ENCODE data around the gene TP53BP1. TPM values are rescaled to one million over a fixed set of nuclear protein-coding genes. Genes with fewer than 3 reads are reported as not detected.

TP53BP1 gene
- total RNA-seq, 2 experiments from 2014 or later = 43.0 to 44.6 TPM

DNA sequence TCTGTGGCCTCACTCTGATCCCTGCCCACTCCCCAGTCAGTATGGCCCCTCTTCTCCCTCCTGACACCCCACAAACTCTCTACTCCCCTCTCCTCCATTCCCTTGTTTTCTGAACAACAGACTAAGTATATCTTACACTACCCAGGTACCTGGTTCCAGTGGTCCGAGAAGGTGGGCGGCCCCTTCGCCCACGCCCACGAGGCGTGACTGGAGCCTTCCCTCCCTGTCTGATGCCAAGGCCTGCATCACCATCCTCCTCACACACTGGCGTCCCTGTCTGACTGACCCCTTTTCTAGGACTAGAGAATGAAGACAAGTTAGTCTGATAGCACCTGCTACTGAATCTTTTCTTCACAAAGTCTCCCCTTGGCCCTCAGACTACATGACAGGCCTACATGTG, 72.1 kb downstream of the TP53BP1 start:
- Mint-ChIP-seq H3K27me3 (no peaks in the 10 kb centered on the region), H3K4me3 (no peak overlapping the region), H3K36me3 (ENCODE audit: low read depth) (peaks cover 86% of the 10 kb centered on the region), H3K9me3 (no peaks in the 10 kb centered on the region), H3K4me1 (ENCODE audit: low read depth) (no peaks in the 10 kb centered on the region), H3K27ac (no peak overlapping the region)
- Histone ChIP-seq H3K36me3 (ENCODE audit: insufficient read depth, low read length) (peaks cover 54% of the 10 kb centered on the region), H3K9me3 (ENCODE audit: control insufficient read depth in 1 of 2, insufficient read depth in 1 of 2, low read length in 2 of 2) (no peaks in the 10 kb centered on the region), H3K27me3 (ENCODE audit: control insufficient read depth in 1 of 2, insufficient read depth in 2 of 2, low read length in 2 of 2) (no peaks in the 10 kb centered on the region), H3K4me3 (ENCODE audit: low read length) (no peak overlapping the region), H3K27ac (ENCODE audit: low read depth in 1 of 2, low read length in 2 of 2) (no peak overlapping the region), H3K4me1 (ENCODE audit: insufficient read depth, low read length) (no peaks in the 10 kb centered on the region)
- intact Hi-C loops (cut with DNase I, micrococcal nuclease) = no loop called here
- CTCF ChIA-PET = no interaction called here
- TF ChIP-seq, protein P1, sequence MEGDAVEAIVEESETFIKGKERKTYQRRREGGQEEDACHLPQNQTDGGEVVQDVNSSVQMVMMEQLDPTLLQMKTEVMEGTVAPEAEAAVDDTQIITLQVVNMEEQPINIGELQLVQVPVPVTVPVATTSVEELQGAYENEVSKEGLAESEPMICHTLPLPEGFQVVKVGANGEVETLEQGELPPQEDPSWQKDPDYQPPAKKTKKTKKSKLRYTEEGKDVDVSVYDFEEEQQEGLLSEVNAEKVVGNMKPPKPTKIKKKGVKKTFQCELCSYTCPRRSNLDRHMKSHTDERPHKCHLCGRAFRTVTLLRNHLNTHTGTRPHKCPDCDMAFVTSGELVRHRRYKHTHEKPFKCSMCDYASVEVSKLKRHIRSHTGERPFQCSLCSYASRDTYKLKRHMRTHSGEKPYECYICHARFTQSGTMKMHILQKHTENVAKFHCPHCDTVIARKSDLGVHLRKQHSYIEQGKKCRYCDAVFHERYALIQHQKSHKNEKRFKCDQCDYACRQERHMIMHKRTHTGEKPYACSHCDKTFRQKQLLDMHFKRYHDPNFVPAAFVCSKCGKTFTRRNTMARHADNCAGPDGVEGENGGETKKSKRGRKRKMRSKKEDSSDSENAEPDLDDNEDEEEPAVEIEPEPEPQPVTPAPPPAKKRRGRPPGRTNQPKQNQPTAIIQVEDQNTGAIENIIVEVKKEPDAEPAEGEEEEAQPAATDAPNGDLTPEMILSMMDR (IDR thresholded peaks at IDR 0.05) = no peak
- ATAC-seq (ENCODE audit: poor library complexity) (no peak), DNase-seq (no peak)
- POLR2A ChIA-PET = no interaction called here

DNA sequence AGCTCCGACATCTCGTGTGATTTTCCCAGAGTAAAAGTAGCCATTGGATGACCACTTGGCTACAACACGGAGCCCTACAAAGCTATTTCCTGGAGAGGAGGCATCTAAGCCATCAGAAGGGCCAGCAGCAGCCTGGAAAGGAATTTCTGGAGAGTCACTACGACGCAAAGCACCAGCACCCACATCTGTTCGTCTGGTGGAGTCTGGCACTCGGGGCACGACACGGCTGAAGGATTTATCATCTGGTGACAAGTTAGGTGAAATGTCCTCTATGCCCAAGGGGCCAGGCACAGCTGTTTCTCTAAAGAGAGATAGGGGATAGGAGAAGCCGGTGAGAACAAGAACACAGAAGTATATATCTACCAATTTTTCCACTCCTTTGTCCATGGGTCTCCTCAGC, 72.5 kb downstream of the TP53BP1 start:
- Mint-ChIP-seq H3K4me1 (ENCODE audit: low read depth) (no peaks in the 10 kb centered on the region), H3K27me3 (no peaks in the 10 kb centered on the region), H3K36me3 (ENCODE audit: low read depth) (peaks cover 90% of the 10 kb centered on the region), H3K4me3 (no peak overlapping the region), H3K27ac (no peak overlapping the region), H3K9me3 (no peaks in the 10 kb centered on the region)
- CTCF ChIA-PET = no interaction called here
- peaks cover 55% of the 10 kb centered on the region for H3K36me3 ChIP-seq (ENCODE audit: insufficient read depth, low read length)
- no peaks in the 10 kb centered on the region for H3K27me3 ChIP-seq (ENCODE audit: control insufficient read depth in 1 of 2, insufficient read depth in 2 of 2, low read length in 2 of 2)
- POLR2A ChIA-PET = no interaction called here
- intact Hi-C loops (cut with DNase I, micrococcal nuclease) = no loop called here
- no peaks in the 10 kb centered on the region for H3K9me3 ChIP-seq (ENCODE audit: control insufficient read depth in 1 of 2, insufficient read depth in 1 of 2, low read length in 2 of 2)
- DNase-seq = no peak
- TF ChIP-seq, protein P1 (IDR thresholded peaks at IDR 0.05) = no peak
- H3K4me1 ChIP-seq (ENCODE audit: insufficient read depth, low read length) = no peaks in the 10 kb centered on the region
- ATAC-seq (ENCODE audit: poor library complexity) = no peak
- no peak overlapping the region for H3K4me3 ChIP-seq (ENCODE audit: low read length)
- no peak overlapping the region for H3K27ac ChIP-seq (ENCODE audit: low read depth in 1 of 2, low read length in 2 of 2)

GRCh38 chr15:43414196-43414595, 78.8 kb downstream of the TP53BP1 start:
- ChIA-PET POLR2A (no interaction called here), CTCF (no interaction called here)
- Histone ChIP-seq H3K4me1 (ENCODE audit: insufficient read depth, low read length) (no peaks in the 10 kb centered on the region), H3K27me3 (ENCODE audit: control insufficient read depth in 1 of 2, insufficient read depth in 2 of 2, low read length in 2 of 2) (no peaks in the 10 kb centered on the region), H3K9me3 (ENCODE audit: control insufficient read depth in 1 of 2, insufficient read depth in 1 of 2, low read length in 2 of 2) (no peaks in the 10 kb centered on the region), H3K27ac (ENCODE audit: low read depth in 1 of 2, low read length in 2 of 2) (no peak overlapping the region), H3K36me3 (ENCODE audit: insufficient read depth, low read length) (peaks cover 63% of the 10 kb centered on the region), H3K4me3 (ENCODE audit: low read length) (no peak overlapping the region)
- H3K4me3 Mint-ChIP-seq = no peak overlapping the region
- H3K9me3 Mint-ChIP-seq = no peaks in the 10 kb centered on the region
- H3K27me3 Mint-ChIP-seq = no peaks in the 10 kb centered on the region
- H3K36me3 Mint-ChIP-seq (ENCODE audit: low read depth) = peaks cover 88% of the 10 kb centered on the region
- TF ChIP-seq, protein P1 (IDR thresholded peaks at IDR 0.05) = no peak
- no peaks in the 10 kb centered on the region for H3K4me1 Mint-ChIP-seq (ENCODE audit: low read depth)
- ATAC-seq (ENCODE audit: poor library complexity) (no peak), DNase-seq (no peak)
- intact Hi-C loops (cut with DNase I, micrococcal nuclease) = no loop called here
- no peak overlapping the region for H3K27ac Mint-ChIP-seq
